GM12878 (cell line): ENCODE data around the gene EHMT2. TPM values are rescaled to one million over a fixed set of nuclear protein-coding genes. Genes with fewer than 3 reads are reported as not detected.

Experiments used
- EZH2 ChIP-seq: IDR thresholded peaks from 2 replicates; pipeline ENCODE4 v1.6.1; 2012; ENCODE audit warnings: low read depth, mild to moderate bottlenecking, control low read depth, inconsistent platforms, low read length, borderline replicate concordance; ENCODE audit not compliant: control insufficient read depth
- FOS ChIP-seq: IDR thresholded peaks from 3 replicates; pipeline ENCODE4 v1.6.1; 2011; ENCODE audit warnings: borderline replicate concordance; ENCODE audit not compliant: insufficient read length; ENCODE audit errors: extremely low read depth
- GATAD2B ChIP-seq: fragments of 450-650 bp; conservative IDR thresholded peaks from 2 replicates; pipeline ENCODE4 v1.6.1; 2017; ENCODE audit warnings: low read depth, mild to moderate bottlenecking, moderate library complexity
- IRF5 ChIP-seq: fragments of 450-650 bp; IDR thresholded peaks from 2 replicates; pipeline ENCODE4 v1.6.1; 2017; ENCODE audit warnings: borderline replicate concordance
- JUNB ChIP-seq: IDR thresholded peaks from 2 replicates; pipeline ENCODE4 v1.6.1; 2016; ENCODE audit warnings: antibody characterized with exemption, mild to moderate bottlenecking
- NFXL1 ChIP-seq: fragments of 450-650 bp; IDR thresholded peaks from 2 replicates; pipeline ENCODE4 v1.6.1; 2017; ENCODE audit warnings: antibody characterized with exemption, mild to moderate bottlenecking, borderline replicate concordance
- NFYB ChIP-seq: IDR thresholded peaks from 2 replicates; pipeline ENCODE4 v1.6.1; 2011; ENCODE audit warnings: low read depth, mild to moderate bottlenecking, low read length, improper control_type of control experiment, moderate library complexity; ENCODE audit not compliant: insufficient read depth
- STAT3 ChIP-seq: IDR thresholded peaks from 2 replicates; pipeline ENCODE4 v1.6.1; 2011; ENCODE audit warnings: low read depth, low read length, improper control_type of control experiment
- YY1 ChIP-seq: IDR thresholded peaks from 2 replicates; pipeline ENCODE4 v1.6.1; 2011; ENCODE audit warnings: low read depth, mild to moderate bottlenecking, low read length
- ZBTB33 ChIP-seq: fragments of 450-650 bp; IDR thresholded peaks from 2 replicates; pipeline ENCODE4 v1.6.1; 2017; ENCODE audit warnings: mild to moderate bottlenecking
- ZSCAN29 ChIP-seq: fragments of 450-650 bp; IDR thresholded peaks from 2 replicates; pipeline ENCODE4 v1.6.1; 2017; ENCODE audit warnings: mild to moderate bottlenecking, moderate library complexity
- polyA plus RNA-seq, 11 experiments: library from polyadenylated mRNA; depleted of rRNA in 4 of 11; unstranded in 6 of 11; stranded (reverse) in 5 of 11; fragments of >200 nt; fragmentation: Nextera tagmentation in 4 of 11; fragmentation: Illumina TruSeq in 1 of 11; extraction: Ambion mirVana in 4 of 11; extraction: Trizol in 1 of 11; gene quantifications; 1 replicate in 1 of 11; 2 replicates in 10 of 11; pipeline versions ENCODE4 v1.2.1 to v1.2.3, GENCODE V29; 2011 to 2016; ENCODE audit warnings: inconsistent platforms in 2 of 11, missing spikeins in 2 of 11, low read depth in 1 of 11
- total RNA-seq, 4 experiments: library from RNA; depleted of rRNA in 3 of 4; stranded (reverse); fragments of >200 nt in 3 of 4; fragmentation: Illumina TruSeq in 1 of 4; extraction: Trizol in 1 of 4; gene quantifications; 2 replicates each; pipeline versions ENCODE4 v1.2.1 to v1.2.3, GENCODE V29; 2013 to 2021
- TF ChIP-seq, protein P1 (sequence below): fragments of 450-650 bp; IDR thresholded peaks from 2 replicates; pipeline ENCODE4 v1.6.1; 2016; ENCODE audit warnings: mild to moderate bottlenecking, moderate library complexity, borderline replicate concordance
- TF ChIP-seq, protein P2 (sequence below): IDR thresholded peaks from 2 replicates; pipeline ENCODE4 v1.6.1; 2012; ENCODE audit warnings: low read depth, low read length, improper control_type of control experiment
- TF ChIP-seq, protein P3 (sequence below): fragments of 150-350 bp; IDR thresholded peaks from 2 replicates; pipeline ENCODE4 v1.6.1; 2016; ENCODE audit warnings: low read depth, low read length

EHMT2 gene
- total and polyA plus RNA-seq, 10 of the 15 experiments (the other 5 are each of a cell fraction or from before 2014, with no cell fraction given) = 1.7 to 53.2 (median 36.3) TPM

- TF ChIP-seq, protein P1, sequence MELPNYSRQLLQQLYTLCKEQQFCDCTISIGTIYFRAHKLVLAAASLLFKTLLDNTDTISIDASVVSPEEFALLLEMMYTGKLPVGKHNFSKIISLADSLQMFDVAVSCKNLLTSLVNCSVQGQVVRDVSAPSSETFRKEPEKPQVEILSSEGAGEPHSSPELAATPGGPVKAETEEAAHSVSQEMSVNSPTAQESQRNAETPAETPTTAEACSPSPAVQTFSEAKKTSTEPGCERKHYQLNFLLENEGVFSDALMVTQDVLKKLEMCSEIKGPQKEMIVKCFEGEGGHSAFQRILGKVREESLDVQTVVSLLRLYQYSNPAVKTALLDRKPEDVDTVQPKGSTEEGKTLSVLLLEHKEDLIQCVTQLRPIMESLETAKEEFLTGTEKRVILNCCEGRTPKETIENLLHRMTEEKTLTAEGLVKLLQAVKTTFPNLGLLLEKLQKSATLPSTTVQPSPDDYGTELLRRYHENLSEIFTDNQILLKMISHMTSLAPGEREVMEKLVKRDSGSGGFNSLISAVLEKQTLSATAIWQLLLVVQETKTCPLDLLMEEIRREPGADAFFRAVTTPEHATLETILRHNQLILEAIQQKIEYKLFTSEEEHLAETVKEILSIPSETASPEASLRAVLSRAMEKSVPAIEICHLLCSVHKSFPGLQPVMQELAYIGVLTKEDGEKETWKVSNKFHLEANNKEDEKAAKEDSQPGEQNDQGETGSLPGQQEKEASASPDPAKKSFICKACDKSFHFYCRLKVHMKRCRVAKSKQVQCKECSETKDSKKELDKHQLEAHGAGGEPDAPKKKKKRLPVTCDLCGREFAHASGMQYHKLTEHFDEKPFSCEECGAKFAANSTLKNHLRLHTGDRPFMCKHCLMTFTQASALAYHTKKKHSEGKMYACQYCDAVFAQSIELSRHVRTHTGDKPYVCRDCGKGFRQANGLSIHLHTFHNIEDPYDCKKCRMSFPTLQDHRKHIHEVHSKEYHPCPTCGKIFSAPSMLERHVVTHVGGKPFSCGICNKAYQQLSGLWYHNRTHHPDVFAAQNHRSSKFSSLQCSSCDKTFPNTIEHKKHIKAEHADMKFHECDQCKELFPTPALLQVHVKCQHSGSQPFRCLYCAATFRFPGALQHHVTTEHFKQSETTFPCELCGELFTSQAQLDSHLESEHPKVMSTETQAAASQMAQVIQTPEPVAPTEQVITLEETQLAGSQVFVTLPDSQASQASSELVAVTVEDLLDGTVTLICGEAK = peak; percentile 65; the same call in 1 of the 2 replicates
- TF ChIP-seq, protein P2, sequence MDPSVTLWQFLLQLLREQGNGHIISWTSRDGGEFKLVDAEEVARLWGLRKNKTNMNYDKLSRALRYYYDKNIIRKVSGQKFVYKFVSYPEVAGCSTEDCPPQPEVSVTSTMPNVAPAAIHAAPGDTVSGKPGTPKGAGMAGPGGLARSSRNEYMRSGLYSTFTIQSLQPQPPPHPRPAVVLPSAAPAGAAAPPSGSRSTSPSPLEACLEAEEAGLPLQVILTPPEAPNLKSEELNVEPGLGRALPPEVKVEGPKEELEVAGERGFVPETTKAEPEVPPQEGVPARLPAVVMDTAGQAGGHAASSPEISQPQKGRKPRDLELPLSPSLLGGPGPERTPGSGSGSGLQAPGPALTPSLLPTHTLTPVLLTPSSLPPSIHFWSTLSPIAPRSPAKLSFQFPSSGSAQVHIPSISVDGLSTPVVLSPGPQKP = no peak
- peak; percentile 38 for TF ChIP-seq FOS
- no peak for TF ChIP-seq ZSCAN29
- TF ChIP-seq, protein P3, sequence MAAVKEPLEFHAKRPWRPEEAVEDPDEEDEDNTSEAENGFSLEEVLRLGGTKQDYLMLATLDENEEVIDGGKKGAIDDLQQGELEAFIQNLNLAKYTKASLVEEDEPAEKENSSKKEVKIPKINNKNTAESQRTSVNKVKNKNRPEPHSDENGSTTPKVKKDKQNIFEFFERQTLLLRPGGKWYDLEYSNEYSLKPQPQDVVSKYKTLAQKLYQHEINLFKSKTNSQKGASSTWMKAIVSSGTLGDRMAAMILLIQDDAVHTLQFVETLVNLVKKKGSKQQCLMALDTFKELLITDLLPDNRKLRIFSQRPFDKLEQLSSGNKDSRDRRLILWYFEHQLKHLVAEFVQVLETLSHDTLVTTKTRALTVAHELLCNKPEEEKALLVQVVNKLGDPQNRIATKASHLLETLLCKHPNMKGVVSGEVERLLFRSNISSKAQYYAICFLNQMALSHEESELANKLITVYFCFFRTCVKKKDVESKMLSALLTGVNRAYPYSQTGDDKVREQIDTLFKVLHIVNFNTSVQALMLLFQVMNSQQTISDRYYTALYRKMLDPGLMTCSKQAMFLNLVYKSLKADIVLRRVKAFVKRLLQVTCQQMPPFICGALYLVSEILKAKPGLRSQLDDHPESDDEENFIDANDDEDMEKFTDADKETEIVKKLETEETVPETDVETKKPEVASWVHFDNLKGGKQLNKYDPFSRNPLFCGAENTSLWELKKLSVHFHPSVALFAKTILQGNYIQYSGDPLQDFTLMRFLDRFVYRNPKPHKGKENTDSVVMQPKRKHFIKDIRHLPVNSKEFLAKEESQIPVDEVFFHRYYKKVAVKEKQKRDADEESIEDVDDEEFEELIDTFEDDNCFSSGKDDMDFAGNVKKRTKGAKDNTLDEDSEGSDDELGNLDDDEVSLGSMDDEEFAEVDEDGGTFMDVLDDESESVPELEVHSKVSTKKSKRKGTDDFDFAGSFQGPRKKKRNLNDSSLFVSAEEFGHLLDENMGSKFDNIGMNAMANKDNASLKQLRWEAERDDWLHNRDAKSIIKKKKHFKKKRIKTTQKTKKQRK = 0 out of 2 replicates have a peak, but pooled peaks have one; percentile 29
- peak; percentile 38 for TF ChIP-seq YY1
- no peak for TF ChIP-seq STAT3
- TF ChIP-seq NFYB = peak; percentile 84
- TF ChIP-seq NFXL1 = no peak
- TF ChIP-seq IRF5 = no peak
- TF ChIP-seq JUNB = no peak; the same call in 1 of the 2 replicates
- TF ChIP-seq EZH2 = no peak
- no peak for TF ChIP-seq GATAD2B
- TF ChIP-seq ZBTB33 = no peak
These were observed 34.9 kb downstream of the EHMT2 start, which contains the start of gene NEU1 (continued) for GRCh38 chr6:31862344-31863235.
